DMS153 treated with DMSO at 0.1 percent for 48 hours (cell line): ENCODE measurements around the gene PALD1.
A peak's percentile ranks its signal among the peaks of the same experiment; 100 is the strongest.

Experiments used
- DNase-seq: peaks from one replicate; lab custom pipeline; 2025; ENCODE audit not compliant: unreplicated experiment; lab: John Stamatoyannopoulos, UW

Gene PALD1

GRCh38 chr10:70552586-70552985, 74.0 kb downstream of the PALD1 start:
- no peak for DNase-seq

DNA sequence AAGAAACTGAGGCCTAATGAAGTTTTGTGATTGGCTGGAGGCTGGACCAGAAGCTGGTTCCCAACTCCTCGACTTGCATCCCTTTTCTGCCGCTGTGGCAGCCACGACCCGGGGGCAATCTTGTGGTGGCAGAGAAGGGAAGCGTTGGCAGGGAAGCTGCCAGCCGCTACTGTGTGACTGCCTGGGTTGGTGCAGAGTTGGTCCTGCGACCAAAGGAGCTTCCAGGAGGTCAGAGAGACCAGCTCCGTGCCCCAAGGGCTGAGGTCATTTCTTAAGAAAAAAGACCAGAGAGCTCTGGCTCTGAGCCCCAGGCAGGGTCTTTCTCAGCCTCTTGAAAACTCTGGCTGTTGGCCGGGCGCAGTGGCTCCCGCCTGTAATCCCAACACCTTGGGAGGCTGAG, 76.8 kb downstream of the PALD1 start:
- no peak for DNase-seq

- no peak for DNase-seq
These were observed 78.7 kb downstream of the PALD1 start for GRCh38 chr10:70557086-70557845.

DNA sequence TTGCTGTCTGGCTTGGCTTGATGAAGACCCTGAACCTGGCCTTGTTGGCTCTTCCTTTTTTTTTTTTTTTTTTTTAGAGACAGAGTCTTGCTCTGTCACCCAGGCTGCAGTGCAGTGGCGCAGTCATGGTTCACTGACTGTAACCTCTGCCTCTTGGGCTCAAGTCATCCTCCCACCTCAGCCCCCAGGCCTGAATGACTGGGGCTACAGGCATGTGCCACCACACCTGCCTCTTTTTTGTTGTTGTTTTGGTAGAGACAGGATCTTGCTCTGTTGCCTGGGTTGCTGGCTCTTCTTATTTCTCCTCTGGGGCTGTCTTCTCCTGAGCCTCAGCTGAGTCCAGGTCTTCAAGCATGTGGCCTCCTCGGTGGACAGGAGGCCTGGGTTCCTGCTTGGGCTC, 79.3 kb downstream of the PALD1 start:
- no peak for DNase-seq

GRCh38 chr10:70558295-70558694, 79.7 kb downstream of the PALD1 start:
- no peak for DNase-seq

- DNase-seq: peak; percentile 19
These were observed 80.6 kb downstream of the PALD1 start for GRCh38 chr10:70558871-70559810.

GRCh38 chr10:70559861-70560260, 81.3 kb downstream of the PALD1 start:
- no peak for DNase-seq

- no peak for DNase-seq
These were observed 82.0 kb downstream of the PALD1 start for GRCh38 chr10:70560511-70560941.

DNA sequence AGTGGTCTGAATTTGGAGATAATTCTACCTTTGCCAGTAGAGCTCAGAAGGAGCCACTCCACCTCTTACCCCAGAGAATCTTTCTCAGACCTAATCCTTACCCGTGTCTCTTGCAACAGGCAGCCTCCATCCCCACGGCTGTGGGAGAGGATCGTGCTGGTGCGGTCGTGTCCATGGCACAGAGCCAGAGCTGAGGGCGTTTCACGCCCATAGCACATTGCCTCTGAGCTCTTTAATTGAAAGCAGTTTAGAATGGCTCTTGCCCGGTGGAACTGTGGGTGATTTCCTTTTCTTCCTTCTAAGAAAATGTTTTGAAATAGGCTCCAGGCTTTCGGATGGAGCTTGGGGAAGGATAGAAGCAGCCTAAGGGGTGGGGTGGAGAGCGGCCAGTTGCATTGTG, 82.5 kb downstream of the PALD1 start:
- peak; percentile 8 for DNase-seq

DNA sequence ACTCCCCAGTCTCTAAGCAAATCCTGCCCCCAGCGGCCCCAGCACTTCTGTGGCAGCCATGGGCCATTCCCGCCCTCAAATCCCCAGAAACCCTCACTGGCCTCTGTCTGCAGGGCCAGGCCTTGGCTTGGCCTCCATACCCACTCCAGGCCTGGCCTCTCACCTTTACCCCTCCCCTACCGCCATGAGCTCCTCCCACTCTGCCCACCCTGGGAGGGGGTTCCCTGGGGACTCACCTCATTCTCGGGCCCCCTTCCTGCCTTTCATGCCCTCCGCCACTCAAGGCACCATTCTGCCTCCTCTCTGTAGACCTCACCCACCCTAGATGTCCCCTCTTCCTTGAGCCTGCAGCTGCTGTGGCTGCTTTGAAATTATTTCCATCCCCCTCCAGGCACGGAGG, 83.0 kb downstream of the PALD1 start:
- no peak for DNase-seq

- no peak for DNase-seq
These were observed 83.6 kb downstream of the PALD1 start for GRCh38 chr10:70562036-70562755.

DNA sequence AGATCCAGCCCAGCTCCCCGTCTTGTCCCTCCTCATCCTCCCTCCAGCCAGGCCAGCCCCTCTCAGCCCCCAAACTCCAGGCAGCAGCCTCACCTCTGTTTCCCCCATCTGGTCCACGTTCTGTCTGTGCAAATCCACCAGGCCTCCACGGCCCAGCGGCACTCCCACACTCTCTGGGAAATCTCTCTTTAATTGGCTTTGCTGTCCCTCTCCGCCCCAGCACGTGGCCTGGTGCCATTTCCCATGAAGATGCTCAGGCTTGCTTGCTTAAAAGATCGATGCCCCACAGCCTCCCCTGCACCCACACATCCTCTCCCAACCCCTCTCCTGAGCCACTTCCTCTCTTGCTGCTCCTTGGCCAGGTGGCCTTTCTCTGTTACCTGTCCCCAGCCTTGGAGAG, 84.7 kb downstream of the PALD1 start:
- DNase-seq: no peak

DNA sequence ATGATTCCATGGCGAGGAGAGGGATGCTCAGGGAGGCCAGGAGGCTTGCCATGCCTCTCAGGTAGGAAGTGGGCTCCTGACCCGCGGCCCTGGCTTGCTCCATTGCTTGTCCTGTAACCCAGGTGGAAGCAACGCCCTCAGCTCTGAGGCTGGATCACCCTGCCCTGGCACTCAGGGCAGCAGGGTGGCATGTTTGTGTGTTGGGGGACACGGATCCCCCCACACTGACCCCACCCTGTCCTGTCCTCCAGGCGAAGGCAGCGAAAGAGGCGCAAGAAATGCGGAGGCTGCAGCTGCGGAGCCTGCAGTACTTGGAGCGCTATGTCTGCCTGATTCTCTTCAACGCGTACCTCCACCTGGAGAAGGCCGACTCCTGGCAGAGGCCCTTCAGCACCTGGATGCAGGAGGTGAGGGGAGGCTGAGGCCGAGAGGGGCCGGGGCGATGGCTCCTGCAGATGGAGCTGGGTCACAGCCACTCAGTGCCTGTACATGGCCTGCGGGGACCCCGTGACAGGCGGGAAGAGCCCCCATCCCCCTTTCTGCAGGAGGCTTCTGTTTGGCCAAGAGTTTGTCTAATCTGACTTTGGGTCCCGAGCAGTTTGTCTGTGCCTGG, 85.7 kb downstream of the PALD1 start:
- DNase-seq: no peak

- DNase-seq: no peak
These were observed 86.4 kb downstream of the PALD1 start for GRCh38 chr10:70564901-70565351.

DNA sequence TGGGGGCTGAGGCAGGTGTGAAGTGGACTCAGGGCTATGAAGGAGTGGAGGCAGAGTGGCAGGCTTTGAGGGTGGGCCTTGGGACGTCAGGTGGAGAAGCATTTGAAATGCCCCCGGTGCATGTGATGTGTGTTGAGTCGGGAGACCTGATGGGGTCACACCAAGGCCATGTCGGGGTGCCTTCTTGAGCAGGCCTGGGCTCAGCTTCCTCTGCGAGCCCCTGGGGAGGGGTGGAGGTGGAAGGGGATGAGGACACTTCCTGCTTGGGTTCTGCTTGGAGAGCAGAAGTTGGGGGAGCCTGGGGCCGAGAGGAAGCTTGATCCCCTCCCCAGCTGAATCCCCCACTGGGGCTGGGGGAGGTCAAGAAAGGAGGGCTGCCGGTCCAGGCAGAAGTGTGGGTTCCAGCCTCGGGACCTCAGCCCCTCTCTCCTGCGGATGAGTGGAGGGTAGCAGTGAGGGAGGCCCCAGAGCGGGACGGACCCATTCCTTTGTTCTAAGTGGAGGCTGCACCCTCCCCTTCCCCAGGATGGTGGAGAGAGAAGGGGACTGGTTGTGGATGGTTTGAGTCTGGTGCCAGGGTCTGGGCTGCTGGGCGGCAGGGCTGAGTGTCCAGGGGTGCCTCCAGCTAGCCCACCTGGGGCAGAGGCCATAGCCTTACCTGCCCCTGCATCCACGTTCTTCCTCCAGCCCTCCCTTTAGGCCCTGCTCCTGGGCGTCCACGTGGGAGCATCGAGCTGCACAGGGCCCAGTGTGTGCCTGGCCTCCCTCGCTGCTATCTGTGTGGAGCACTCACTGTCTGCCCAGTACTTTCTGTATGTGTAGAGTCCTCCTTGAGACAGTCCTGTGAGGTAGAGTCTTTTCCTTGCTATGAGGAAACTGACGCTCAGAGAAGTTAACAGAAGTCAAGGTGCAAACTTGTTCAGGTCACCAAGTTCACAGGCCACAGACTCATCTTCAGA, 87.3 kb downstream of the PALD1 start:
- no peak for DNase-seq

DNA sequence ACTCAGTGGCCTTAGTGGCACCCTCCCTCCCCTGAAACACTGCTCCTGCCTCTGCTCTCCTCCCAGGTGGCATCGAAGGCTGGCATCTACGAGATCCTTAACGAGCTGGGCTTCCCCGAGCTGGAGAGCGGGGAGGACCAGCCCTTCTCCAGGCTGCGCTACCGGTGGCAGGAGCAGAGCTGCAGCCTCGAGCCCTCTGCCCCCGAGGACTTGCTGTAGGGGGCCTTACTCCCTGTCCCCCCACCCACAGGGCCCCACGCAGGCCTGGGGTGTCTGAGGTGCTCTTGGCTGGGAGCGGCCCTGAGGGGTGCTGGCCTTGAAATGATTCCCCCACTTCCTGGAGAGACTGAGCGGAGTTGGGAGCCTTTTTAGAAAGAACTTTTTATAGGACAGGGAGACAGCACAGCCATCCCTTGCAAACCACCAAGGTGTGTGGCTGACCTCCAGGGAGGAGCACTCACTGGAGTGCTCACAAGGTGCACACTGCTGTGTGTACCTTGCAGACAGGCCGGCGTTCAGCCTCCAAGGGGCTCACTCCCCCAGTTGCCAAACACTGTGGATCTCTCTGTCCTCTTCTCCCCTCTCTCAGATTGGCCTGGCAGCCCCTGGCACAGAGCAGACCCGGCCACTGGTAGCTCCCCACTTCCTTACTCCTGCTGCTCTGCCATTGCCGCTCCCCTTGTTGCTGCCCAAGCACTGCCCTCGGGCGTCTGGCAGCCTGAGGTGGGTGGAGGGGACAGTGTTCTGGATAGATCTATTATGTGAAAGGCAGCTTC, 88.1 kb downstream of the PALD1 start:
- DNase-seq: no peak

GRCh38 chr10:70567603-70568002, 89.0 kb downstream of the PALD1 start:
- DNase-seq: no peak

GRCh38 chr10:70568113-70568512, 89.5 kb downstream of the PALD1 start:
- no peak for DNase-seq
